Subcutaneous abdominal adipose tissue (tissue), 5 donors: ENCODE data around the gene CPNE4.
"Not testable (repeated sequence)": the region's sequence is repeated elsewhere in the genome, so short reads cannot be mapped to it uniquely, and the experiment has no call there.

Experiments
- H3K27ac ChIP-seq: one replicate; pipeline ENCODE4 v1.7.0; 2013; ENCODE audit warnings: low read depth, mild to moderate bottlenecking, inconsistent platforms, low read length, moderate library complexity
- H3K27me3 ChIP-seq, 5 donors: one replicate each; pipeline ENCODE4 v1.7.0; 2013; ENCODE audit warnings: low read length in 5 of 5, inconsistent platforms in 1 of 5; ENCODE audit not compliant: control insufficient read depth in 5 of 5, insufficient read depth in 4 of 5
- H3K36me3 ChIP-seq, 5 donors: one replicate each; pipeline ENCODE4 v1.7.0; 2013; ENCODE audit warnings: low read length in 5 of 5; ENCODE audit not compliant: control insufficient read depth in 5 of 5, insufficient read depth in 5 of 5
- H3K4me1 ChIP-seq, 5 donors: one replicate each; pipeline ENCODE4 v1.7.0; 2013; ENCODE audit warnings: low read length in 5 of 5, mild to moderate bottlenecking in 3 of 5, moderate library complexity in 1 of 5; ENCODE audit not compliant: control insufficient read depth in 5 of 5, insufficient read depth in 5 of 5
- H3K4me3 ChIP-seq, 5 donors: one replicate each; pipeline ENCODE4 v1.7.0; 2013; ENCODE audit warnings: low read length in 5 of 5, low read depth in 1 of 5
- H3K9ac ChIP-seq, 5 donors: one replicate each; pipeline ENCODE4 v1.7.0; 2013; ENCODE audit warnings: low read length in 5 of 5, mild to moderate bottlenecking in 4 of 5, moderate library complexity in 3 of 5
- H3K9me3 ChIP-seq, 5 donors: one replicate each; pipeline ENCODE4 v1.7.0; 2013; ENCODE audit warnings: low read length in 5 of 5; ENCODE audit not compliant: control insufficient read depth in 5 of 5
- donor health status: healthy.
- donor health status: healthy.
- donor health status: healthy.
- donor health status: healthy.
- donor health status: healthy.

CPNE4 gene

DNA sequence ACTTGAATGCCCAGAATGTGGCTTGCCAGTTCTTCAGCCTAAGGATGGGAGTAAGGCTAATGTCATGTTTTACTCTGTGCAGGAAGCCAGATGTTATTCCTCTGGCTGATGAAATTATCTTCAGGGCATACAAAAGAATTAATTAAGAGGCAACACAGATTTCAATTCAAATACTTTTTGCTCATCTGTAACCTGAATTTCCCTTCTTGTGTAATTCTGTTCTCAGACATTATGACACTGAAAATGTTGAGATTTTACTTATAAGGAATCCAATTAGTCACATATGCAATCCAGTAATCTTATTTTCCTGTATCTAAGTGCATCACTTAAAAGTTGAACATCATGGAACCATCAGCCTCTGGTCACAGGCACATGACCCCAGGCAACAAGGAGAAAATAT, 136.5 kb downstream of the CPNE4 start:
- no peak overlapping the region for H3K9ac ChIP-seq
- H3K4me3 ChIP-seq = no peak overlapping the region
- H3K36me3 ChIP-seq = no peaks in the 10 kb centered on the region
- H3K9me3 ChIP-seq = no peaks in the 10 kb centered on the region
- no peak overlapping the region for H3K27ac ChIP-seq
- no peaks in the 10 kb centered on the region for H3K4me1 ChIP-seq
- no peaks in the 10 kb centered on the region for H3K27me3 ChIP-seq

GRCh38 chr3:131896285-131896684, 138.5 kb downstream of the CPNE4 start:
- Histone ChIP-seq H3K27me3 (no peaks in the 10 kb centered on the region), H3K9me3 (no peaks in the 10 kb centered on the region), H3K4me3 (no peak overlapping the region), H3K36me3 (no peaks in the 10 kb centered on the region), H3K27ac (no peak overlapping the region), H3K9ac (no peak overlapping the region), H3K4me1 (no peaks in the 10 kb centered on the region)

DNA sequence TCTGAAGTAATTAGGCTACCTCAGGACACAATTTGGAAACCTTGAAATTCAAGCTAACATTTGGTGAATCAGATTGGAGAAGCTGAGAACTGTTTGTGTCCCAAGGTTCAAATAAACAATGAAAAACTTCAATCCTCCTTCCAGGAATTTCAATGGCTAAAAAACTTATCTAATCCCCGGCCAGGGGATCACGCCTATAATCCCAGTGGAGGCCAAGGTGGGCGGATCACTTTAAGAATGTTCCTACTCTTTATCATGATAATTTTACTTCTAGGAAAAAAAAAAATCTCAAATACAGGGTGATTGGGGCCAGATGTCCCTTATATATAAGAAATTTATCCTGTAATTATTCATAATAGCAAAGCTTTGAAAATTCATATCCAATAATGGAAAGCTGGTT, 139.0 kb downstream of the CPNE4 start:
- Histone ChIP-seq H3K9me3 (no peaks in the 10 kb centered on the region), H3K36me3 (no peaks in the 10 kb centered on the region), H3K27ac (no peak overlapping the region), H3K4me1 (no peaks in the 10 kb centered on the region), H3K27me3 (no peaks in the 10 kb centered on the region), H3K4me3 (no peak overlapping the region), H3K9ac (no peak overlapping the region)

DNA sequence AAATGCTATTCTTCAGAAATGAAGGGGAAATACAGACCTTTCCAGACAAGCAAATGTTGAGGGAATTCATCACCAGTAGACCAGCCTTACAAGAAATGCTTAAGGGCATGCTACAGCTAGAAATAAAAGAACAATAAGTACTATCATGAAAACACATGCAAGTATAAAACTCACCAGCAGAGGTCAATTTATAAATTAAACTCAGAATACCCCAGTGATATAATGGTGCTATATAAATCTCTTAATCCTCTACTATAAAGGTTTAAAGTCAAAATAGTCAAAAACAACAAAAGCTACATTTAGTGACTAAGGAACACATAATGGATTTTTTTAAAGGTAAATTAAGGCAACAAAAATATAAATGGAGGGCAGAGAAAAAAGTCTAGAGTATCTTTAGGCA, 142.5 kb downstream of the CPNE4 start:
- Histone ChIP-seq H3K36me3 (no peaks in the 10 kb centered on the region), H3K27ac (no peak overlapping the region), H3K4me1 (no peaks in the 10 kb centered on the region), H3K4me3 (no peak overlapping the region), H3K27me3 (no peaks in the 10 kb centered on the region), H3K9ac (no peak overlapping the region), H3K9me3 (no peaks in the 10 kb centered on the region)

DNA sequence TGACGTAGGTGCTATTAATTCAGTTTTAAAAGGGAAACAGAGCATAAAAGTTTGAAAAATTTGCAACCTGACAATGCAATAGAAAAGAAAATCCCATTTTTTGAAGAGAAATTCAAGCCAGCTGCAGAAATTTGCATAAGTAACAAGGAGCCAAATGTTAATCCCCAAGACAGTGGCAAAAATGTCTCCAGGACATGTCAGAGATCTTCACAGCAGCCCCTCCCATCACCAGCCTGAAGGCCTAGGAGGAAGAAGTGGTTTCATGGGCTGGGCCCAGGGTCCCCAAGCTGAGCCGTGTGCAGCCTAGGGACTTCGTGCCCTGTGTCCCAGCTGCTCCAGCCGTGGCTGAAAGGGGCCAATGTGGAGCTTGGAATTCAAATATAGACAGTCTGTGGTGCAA, 148.9 kb downstream of the CPNE4 start:
- H3K9me3 ChIP-seq, H3K27me3 ChIP-seq, H3K9ac ChIP-seq, H3K4me1 ChIP-seq, H3K27ac ChIP-seq, H3K36me3 ChIP-seq, H3K4me3 ChIP-seq: not testable (repeated sequence)

GRCh38 chr3:131883711-131884407, 151.0 kb downstream of the CPNE4 start:
- Histone ChIP-seq H3K9me3 (peaks cover 0 to 4% (median 0%) of the 10 kb centered on the region in 5 donors), H3K27ac (no peak overlapping the region), H3K36me3 (no peaks in the 10 kb centered on the region), H3K4me3 (no peak overlapping the region), H3K27me3 (no peaks in the 10 kb centered on the region), H3K9ac (no peak overlapping the region), H3K4me1 (no peaks in the 10 kb centered on the region)

- Histone ChIP-seq H3K27ac (no peak overlapping the region), H3K9ac (no peak overlapping the region), H3K27me3 (no peaks in the 10 kb centered on the region), H3K36me3 (no peaks in the 10 kb centered on the region), H3K9me3 (peaks cover 0 to 4% (median 0%) of the 10 kb centered on the region in 5 donors), H3K4me3 (no peak overlapping the region), H3K4me1 (no peaks in the 10 kb centered on the region)
Observed at GRCh38 chr3:131883086-131883485, 151.7 kb downstream of the CPNE4 start.

DNA sequence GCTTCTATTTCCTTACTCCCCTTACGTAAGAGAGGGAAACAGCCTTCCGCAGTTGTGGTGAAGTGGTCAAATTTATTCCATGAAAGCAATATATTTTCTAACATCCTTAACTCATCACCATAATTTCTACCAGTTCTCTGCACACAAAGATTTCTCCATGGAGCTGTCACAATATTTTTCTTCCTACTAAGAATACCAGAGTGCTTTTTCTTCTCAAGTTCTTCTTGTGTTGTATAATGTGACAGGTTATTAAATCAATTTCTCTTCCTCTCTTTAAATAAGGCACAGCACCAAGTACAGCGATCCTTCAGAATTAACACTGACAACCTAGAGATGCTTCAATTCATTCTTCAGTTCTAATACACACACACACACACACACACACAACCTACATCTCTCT, 153.0 kb downstream of the CPNE4 start:
- H3K36me3 ChIP-seq = no peaks in the 10 kb centered on the region

GRCh38 chr3:131880948-131881347, 153.9 kb downstream of the CPNE4 start:
- no peak overlapping the region for H3K4me3 ChIP-seq
- H3K36me3 ChIP-seq = no peaks in the 10 kb centered on the region
- H3K27ac ChIP-seq = no peak overlapping the region
- peaks cover 0 to 4% (median 0%) of the 10 kb centered on the region in 5 donors for H3K9me3 ChIP-seq
- no peaks in the 10 kb centered on the region for H3K4me1 ChIP-seq
- H3K9ac ChIP-seq = no peak overlapping the region
- H3K27me3 ChIP-seq = no peaks in the 10 kb centered on the region

More for the DNA sequence above, 153.0 kb downstream of the CPNE4 start:
- no peaks in the 10 kb centered on the region for H3K4me1 ChIP-seq
- no peak overlapping the region for H3K4me3 ChIP-seq
- H3K27ac ChIP-seq = no peak overlapping the region
- peaks cover 0 to 4% (median 0%) of the 10 kb centered on the region in 5 donors for H3K9me3 ChIP-seq
- H3K9ac ChIP-seq = no peak overlapping the region
- no peaks in the 10 kb centered on the region for H3K27me3 ChIP-seq

DNA sequence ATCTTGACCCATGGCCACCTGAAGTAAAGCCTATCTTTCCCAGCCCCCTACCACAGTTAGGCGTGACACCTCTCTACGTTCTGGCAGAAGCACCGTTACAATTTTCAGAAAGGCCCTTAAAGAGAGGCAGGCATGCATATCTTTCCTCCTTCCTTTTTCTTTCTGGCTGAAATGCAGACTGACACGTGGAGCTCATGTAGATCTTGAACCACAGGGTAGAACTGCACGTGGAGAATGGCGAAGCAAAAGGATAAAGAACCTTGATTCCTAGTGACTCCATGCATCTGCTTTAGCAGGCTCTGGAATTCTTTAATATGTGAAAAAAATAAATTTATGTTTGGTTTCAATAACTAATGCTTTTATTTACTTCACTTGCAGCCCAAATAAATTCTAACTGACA, 166.6 kb downstream of the CPNE4 start:
- H3K4me3 ChIP-seq = no peak overlapping the region

More for the DNA sequence above, 166.6 kb downstream of the CPNE4 start:
- Histone ChIP-seq H3K9me3 (no peaks in the 10 kb centered on the region), H3K36me3 (peaks cover 0 to 2% (median 0%) of the 10 kb centered on the region in 5 donors), H3K27ac (no peak overlapping the region), H3K9ac (no peak overlapping the region), H3K4me1 (no peaks in the 10 kb centered on the region), H3K27me3 (no peaks in the 10 kb centered on the region)
